T-helper 1 cell (primary cell): ENCODE data around the gene ORC5.

ENCODE experiments used
- DNase-seq, 5 donors: peaks; one replicate each; pipeline ENCODE4 v3.0.0-alpha.2; 2012 to 2020

Gene ORC5

DNA sequence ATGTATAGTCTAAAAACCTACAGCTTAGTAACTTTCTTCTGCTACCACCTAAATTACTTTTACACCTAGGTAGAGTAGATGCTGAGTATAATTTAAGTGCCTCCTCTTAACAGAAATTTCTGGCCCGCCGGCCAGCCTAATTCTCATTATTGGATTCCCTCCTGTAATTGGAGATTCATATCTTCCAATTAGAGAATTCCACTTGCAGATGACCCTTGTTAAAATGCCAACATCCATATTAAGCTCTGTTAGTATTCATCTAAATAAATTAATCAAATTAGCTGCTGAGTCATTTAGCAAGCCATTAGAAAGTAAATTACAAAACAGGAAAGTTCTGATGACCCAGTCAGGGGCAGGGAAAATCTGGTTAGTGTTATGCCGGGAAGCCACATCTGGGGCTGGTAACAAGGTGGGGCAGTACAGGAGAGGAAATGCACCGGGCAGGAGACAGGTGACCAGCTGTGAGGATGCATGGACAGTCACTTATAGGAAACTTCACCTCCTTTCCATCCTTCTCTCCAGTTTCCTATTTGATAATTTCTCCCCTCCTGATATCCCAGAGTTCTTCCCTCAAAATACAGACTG is 82.8 kb downstream of the ORC5 start:
- DNase-seq = no peak

DNA sequence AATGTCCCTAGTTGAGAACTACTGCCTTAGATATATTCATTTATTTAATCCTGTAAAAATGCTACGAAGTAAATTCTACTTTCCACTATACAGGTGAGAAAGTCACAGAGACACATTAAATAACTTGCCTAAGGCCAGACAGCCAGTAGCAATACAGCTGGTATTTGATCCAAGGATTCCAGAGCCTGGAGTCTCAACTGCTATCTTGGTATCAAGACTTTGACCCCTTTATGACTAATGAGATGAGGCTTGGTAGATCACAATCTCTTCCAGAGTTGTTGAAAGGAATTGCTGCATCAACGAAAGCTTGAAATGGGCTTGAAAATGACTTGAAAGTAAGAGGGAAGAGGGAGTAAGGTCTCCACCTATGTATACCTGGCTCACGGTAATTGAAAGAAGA is 83.3 kb downstream of the ORC5 start:
- no peak for DNase-seq

DNA sequence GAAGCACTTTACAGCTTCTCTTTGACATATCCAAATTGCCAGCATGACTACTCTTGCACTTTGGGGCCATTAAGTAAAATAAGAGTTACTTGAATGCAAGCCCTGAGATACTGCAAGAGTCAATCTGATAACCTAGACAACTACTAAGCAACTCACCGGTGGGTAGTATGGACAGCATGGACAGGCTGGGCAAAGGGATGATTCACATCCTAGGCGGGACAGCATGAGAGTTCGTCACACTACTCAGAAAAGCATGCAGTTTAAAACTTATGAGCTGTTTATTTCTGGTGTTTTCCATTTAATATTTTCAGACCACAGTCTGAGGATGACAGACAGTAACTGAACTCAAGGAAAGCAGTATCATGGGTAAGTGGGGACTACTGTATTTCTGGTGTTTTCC is 84.0 kb downstream of the ORC5 start:
- no peak for DNase-seq

DNA sequence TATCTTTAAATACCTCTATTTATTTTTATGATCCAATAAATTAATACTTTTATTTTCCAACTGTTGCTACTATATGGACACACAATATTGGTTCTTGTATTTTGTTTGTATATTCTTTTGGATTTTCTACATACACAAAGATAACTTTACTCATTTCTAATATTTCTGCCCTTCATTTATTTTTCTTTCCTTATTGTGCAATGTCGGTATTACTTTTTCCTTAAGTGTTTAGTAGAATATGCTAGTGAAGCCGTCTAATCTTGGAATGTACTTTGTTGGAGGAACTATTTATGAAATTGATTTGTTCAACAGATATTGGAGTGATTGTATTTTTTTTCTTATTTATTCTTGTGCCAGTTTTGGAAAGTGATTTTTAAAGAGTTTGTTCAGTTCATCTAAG is 94.0 kb downstream of the ORC5 start:
- DNase-seq = no peak

DNA sequence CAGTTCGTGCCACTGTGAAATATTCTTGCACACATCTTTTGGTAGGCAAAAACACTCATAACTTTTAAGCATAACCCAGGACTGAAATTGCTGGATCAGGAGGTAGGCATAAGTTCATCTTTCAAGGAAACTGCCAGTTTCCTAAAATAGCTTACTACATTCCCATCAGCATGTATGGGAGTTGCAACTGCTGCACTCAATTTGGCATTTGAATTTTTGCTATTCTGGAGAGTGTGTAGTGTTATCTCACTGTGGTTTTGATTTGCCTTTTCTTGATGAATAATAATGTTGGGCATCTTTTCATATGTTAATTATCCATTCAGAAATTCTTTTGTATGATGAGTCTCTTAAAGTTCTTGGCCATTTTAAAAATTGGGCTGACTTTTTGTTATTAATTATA is 95.2 kb downstream of the ORC5 start:
- DNase-seq = no peak

DNA sequence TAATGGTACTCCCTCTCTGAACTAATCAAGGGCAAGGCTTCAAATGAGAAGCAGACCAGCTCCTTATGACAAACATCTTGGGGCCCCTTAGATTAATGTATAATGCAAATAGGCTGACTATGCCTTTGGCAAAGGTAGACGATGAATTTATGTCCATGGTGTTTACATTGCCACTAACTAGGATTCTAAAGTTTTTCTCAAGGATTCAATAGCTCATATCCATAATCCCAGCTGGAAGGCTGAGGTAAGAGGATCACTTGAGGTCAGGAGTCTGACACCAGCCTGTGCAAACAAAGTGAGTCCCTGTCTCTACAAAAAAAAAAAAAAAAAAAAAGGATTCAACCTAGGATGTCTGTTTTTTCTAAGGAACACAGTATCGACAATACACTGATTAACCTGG is 96.5 kb downstream of the ORC5 start:
- no peak for DNase-seq

DNA sequence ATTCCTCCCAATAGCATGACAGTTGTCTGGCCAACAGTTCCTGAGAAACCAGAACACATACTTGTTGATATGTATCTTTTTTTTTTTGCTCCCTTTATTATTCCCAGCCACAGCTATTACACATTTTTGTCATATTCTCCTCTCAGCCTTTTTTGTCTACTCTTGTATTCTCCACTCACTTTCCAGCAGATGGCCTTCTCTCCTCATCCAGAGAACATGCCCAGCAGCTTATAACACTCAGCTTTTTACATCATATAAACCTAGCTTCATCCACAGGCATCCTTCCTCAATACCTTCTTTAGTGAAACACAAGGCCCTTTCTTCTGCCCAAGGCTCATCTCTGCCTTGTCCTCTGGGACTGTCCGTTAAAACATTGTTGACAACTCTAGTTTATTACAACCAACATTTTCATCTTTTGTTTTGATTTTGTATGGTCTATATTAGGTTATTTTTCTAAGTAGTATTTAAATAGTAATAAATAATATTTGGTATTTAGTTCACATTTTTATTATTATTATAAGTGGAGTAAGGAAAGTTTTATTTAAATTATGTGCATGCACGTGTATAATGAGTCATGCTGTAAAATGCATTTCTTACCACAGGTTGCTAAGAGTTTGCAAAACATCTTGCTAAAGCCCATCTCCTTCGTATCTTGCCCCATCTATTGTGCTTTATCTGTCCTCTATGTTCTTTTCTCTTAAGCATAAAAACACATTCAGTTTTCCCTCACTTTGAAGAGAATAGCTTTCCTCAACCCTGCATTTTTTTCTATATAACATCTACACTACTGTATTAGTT is 101.5 kb downstream of the ORC5 start:
- DNase-seq = no peak

DNA sequence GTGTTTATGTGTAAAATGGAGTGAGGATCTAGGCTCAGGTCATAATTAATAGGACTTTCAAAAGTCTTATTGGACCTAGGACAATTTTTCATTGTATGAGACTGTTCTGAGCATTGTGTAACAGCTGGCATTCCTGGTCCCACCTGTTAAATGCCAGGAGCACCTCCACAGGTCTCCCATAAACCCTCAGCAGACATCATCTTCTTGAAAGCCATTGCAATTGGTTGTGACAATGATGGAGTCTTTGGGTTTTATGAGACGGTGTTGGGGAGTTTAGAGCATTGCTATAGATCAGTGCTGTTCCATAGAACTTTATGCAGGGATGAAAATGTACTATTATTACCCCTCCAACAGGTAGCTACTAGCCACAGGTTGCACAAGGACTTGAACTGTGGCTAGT is 108.9 kb downstream of the ORC5 start:
- no peak for DNase-seq

DNA sequence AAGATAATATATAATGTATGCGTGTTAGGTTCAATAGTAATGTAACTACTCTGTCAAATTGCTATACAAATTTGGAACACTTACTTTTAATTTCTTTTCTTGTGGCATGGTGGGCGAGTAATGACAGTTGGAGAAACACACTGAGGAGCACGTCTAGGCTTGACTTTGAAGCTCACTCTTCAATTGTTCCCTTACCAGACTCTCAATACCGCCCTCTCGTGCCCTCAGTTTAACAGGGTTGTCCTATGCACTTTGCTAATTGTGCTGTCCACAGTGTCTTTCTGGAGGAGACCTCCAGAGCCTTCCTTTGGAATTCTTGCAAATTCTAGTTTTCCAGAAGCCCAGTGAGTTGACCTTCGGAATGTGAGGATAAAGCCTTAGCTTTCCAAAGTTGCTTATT is 111.1 kb downstream of the ORC5 start:
- no peak for DNase-seq

DNA sequence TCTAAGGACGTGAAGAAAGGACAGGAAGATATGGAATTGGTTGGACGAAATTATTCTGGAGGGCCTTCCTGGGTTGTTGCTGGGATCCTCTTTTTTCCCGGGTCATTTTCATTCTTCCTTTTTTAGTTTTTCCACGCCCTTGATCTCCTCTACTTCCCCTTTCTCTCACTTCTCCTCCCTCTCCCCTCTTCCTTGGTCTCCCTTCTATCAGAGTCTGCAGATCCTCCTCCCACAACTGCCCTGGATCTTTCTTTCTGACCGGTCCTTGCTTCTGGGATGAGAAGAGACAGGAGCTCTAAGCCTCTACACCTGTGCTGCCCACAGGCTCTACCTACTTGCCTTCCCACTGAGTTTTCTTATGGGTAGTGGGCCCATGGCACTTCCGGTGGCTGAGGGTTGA is 114.7 kb downstream of the ORC5 start:
- no peak for DNase-seq

DNA sequence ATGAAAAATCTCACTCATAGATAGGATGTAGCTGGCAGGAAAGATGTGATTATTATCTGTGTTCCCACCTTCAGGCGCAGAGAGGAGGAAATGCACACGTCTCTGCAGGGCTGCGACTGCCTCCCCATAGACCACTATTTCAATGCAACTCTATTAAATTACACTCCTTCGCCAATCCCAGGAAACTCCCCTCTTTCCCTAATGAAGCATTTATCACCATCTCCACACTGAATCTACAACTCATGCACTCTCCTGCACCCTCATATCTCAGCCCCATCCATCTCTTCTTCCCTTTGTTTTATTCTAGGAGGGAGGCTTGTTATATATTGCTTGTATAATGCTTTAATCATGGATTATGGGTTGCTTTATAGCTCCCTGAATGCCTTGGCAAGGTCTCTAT is 116.6 kb downstream of the ORC5 start:
- no peak for DNase-seq

DNA sequence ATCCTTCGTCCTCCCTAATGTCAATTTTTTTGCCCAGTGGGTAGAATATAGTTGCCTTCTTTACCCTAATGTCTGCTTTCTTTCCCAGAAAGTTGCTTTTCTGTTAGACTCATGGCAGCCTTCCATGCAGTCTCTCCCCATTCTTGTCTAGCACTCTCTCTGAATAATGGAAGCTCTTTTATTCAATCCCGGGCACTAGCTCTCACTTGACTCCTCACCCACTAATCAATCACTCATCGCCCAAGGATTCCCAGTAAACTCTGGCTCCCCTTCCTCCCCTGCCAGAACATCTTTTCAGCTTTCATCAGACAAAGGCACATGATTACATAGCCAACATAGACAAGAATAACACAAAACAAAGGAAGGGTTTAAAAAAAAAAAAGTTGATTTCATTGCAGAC is 118.2 kb downstream of the ORC5 start:
- DNase-seq = no peak

DNA sequence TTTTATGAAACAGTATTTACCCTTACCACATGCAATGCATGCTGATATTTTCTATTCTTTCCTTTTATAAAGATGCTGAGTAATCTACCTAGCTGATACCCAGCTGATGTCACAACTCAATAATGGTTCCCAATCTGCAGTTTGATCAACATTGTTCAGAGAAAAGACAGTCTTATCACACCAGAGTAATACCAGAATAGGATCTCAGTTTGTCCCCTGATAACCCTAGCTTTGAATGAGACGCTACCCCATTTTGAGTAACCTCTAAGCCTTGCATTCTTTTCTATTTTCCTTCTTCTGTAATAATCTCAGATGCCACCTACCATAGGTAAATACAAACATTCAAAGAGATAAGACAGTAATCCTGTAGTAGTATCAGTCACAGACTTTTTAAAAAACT is 118.8 kb downstream of the ORC5 start:
- no peak for DNase-seq
